A673 (cell line): ENCODE data around the gene SPATA9.

Source experiments
- EZH2 ChIP-seq: fragments of 200-600 bp; sonication (generic); IDR thresholded peaks from 2 replicates; pipeline ENCODE4 v1.6.1; 2017; ENCODE audit warnings: borderline replicate concordance, low read depth, mild to moderate bottlenecking, mixed read lengths, antibody characterized with exemption, low read length; ENCODE audit not compliant: poor library complexity, severe bottlenecking
- TF ChIP-seq, protein P1 (sequence below): fragments of 300-800, 200-600 bp; sonication (generic); conservative IDR thresholded peaks from 2 replicates; pipeline ENCODE4 v1.5.1; 2017; ENCODE audit warnings: low read depth, mild to moderate bottlenecking, antibody characterized with exemption, low read length, moderate library complexity, mixed read lengths

DNA sequence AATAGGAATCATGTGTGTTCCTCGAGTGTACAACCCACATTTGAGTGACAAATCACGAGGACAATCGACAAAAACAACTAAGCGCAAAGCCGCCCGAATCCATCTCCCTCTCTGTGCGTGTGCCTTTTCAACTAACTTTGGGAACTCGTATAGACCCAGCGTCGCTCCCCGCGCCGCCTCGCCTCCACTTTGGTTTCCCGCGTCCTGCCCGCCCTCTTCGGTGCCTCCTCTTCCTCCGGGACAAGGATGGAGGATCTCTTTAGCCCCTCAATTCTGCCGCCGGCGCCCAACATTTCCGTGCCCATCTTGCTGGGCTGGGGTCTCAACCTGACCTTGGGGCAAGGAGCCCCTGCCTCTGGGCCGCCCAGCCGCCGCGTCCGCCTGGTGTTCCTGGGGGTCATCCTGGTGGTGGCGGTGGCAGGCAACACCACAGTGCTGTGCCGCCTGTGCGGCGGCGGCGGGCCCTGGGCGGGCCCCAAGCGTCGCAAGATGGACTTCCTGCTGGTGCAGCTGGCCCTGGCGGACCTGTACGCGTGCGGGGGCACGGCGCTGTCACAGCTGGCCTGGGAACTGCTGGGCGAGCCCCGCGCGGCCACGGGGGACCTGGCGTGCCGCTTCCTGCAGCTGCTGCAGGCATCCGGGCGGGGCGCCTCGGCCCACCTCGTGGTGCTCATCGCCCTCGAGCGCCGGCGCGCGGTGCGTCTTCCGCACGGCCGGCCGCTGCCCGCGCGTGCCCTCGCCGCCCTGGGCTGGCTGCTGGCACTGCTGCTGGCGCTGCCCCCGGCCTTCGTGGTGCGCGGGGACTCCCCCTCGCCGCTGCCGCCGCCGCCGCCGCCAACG, 62.5 kb downstream of the SPATA9 start, which contains the start of gene GPR150:
- no peak for TF ChIP-seq EZH2
- TF ChIP-seq, protein P1, sequence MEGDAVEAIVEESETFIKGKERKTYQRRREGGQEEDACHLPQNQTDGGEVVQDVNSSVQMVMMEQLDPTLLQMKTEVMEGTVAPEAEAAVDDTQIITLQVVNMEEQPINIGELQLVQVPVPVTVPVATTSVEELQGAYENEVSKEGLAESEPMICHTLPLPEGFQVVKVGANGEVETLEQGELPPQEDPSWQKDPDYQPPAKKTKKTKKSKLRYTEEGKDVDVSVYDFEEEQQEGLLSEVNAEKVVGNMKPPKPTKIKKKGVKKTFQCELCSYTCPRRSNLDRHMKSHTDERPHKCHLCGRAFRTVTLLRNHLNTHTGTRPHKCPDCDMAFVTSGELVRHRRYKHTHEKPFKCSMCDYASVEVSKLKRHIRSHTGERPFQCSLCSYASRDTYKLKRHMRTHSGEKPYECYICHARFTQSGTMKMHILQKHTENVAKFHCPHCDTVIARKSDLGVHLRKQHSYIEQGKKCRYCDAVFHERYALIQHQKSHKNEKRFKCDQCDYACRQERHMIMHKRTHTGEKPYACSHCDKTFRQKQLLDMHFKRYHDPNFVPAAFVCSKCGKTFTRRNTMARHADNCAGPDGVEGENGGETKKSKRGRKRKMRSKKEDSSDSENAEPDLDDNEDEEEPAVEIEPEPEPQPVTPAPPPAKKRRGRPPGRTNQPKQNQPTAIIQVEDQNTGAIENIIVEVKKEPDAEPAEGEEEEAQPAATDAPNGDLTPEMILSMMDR = no peak
